Gastroesophageal sphincter (tissue), 4 donors: ENCODE measurements around the gene CBX1. TPM values are rescaled to one million over a fixed set of nuclear protein-coding genes. Genes with fewer than 3 reads are reported as not detected.
A peak's percentile ranks its signal among the peaks of the same experiment; 100 is the strongest.

Source experiments
- ATAC-seq: fragments of 150-250 bp; one replicate; pipeline ENCODE4 v1.9.1; 2016; ENCODE audit warnings: mild to moderate bottlenecking, moderate library complexity
- H3K27ac ChIP-seq, 4 donors: fragments of 200-600 bp; sonication (generic) in 3 of 4; 1 replicate in 3 of 4; 2 replicates in 1 of 4; pipeline ENCODE4 v1.5.1; 2016 to 2019
- H3K27me3 ChIP-seq: fragments of 200-600 bp; sonication (generic); one replicate; pipeline ENCODE4 v1.5.1; 2019
- H3K36me3 ChIP-seq, 2 donors: fragments of 200-600 bp; sonication (generic); one replicate each; pipeline ENCODE4 v1.5.1; 2019; ENCODE audit warnings: control low read depth in 1 of 2
- H3K4me1 ChIP-seq, 3 donors: fragments of 200-600 bp; sonication (generic); 1 replicate in 2 of 3; 2 replicates in 1 of 3; pipeline ENCODE4 v1.5.1; 2016 to 2019; ENCODE audit warnings: control low read depth in 2 of 3
- H3K4me3 ChIP-seq, 2 donors: fragments of 200-600 bp; sonication (generic); one replicate each; pipeline ENCODE4 v1.5.1; 2019; ENCODE audit warnings: mild to moderate bottlenecking in 1 of 2, moderate library complexity in 1 of 2
- H3K9me3 ChIP-seq, 3 donors: fragments of 200-600 bp; sonication (generic); one replicate each; pipeline ENCODE4 v1.5.1; 2017 to 2019; ENCODE audit warnings: control low read depth in 2 of 3
- CTCF ChIP-seq, 4 experiments: fragments of 200-600 bp in 2 of 4; fragments of 450-650 bp in 2 of 4; sonication (generic) in 1 of 4; IDR thresholded peaks; one replicate each; pipeline ENCODE4 v1.5.1; 2017 to 2019; ENCODE audit warnings: antibody characterized with exemption in 4 of 4, mild to moderate bottlenecking in 2 of 4, moderate library complexity in 2 of 4
- EP300 ChIP-seq: sonication (generic); formaldehyde crosslinking; IDR thresholded peaks from one replicate; pipeline ENCODE4 v1.6.1; 2017; ENCODE audit warnings: antibody characterized with exemption, mild to moderate bottlenecking
- POLR2A ChIP-seq, 2 donors: fragments of 450-650 bp; IDR thresholded peaks; one replicate each; pipeline ENCODE4 v1.6.1; 2017; ENCODE audit warnings: antibody characterized with exemption in 2 of 2, mild to moderate bottlenecking in 2 of 2, moderate library complexity in 1 of 2
- POLR2AphosphoS5 ChIP-seq: sonication (generic); formaldehyde crosslinking; IDR thresholded peaks from one replicate; pipeline ENCODE4 v1.6.1; 2017; ENCODE audit warnings: antibody characterized with exemption
- WGBS, 2 donors: methylation state at CpG; one replicate each; pipeline ENCODE4 v1.1.5; 2018; ENCODE audit warnings: low coverage in 1 of 2; 5-methylcytosine and 5-hydroxymethylcytosine counted together
- total RNA-seq, 4 donors: library from RNA; depleted of rRNA; stranded (reverse); fragments of >200 nt; gene quantifications; one replicate each; pipeline ENCODE4 v1.1.0, GENCODE V29; 2016

CBX1 gene
- total RNA-seq, 4 donors from 2014 or later = 46.0 to 59.3 (median 55.0) TPM

GRCh38 chr17:48052956-48053757 lies 48.1 kb downstream of the CBX1 start:
- no peaks in the 10 kb centered on the region for H3K27me3 ChIP-seq
- ATAC-seq = peak; percentile 25
- H3K9me3 ChIP-seq = no peaks in the 10 kb centered on the region
- peaks cover 0 to 46% of the 10 kb centered on the region in 2 donors for H3K36me3 ChIP-seq
- peak overlapping the region; percentile 81 to 99 (median 96) for H3K27ac ChIP-seq
- TF ChIP-seq EP300 (no peak), POLR2A (IDR thresholded peaks at IDR 0.05) (no peak), POLR2AphosphoS5 (peak; percentile 70), CTCF (IDR thresholded peaks at IDR 0.05) (peak in 1 of 4 experiments; percentile 23)
- WGBS, 2 donors = 14 to 20% methylated on average over 1 to 3 of the region's 5 CpGs
- peaks cover 16 to 79% (median 57%) of the 10 kb centered on the region in 3 donors for H3K4me1 ChIP-seq
- peak overlapping the region; percentile 8 to 77 for H3K4me3 ChIP-seq

GRCh38 chr17:48051706-48052486 lies 49.4 kb downstream of the CBX1 start:
- no peak for ATAC-seq
- Histone ChIP-seq H3K4me1 (peaks cover 16 to 82% (median 57%) of the 10 kb centered on the region in 3 donors), H3K36me3 (peaks cover 0 to 33% of the 10 kb centered on the region in 2 donors), H3K27ac (peak overlapping the region; percentile 81 to 99 (median 96)), H3K9me3 (no peaks in the 10 kb centered on the region), H3K4me3 (peak overlapping the region in 1 of 2 donors; percentile 77), H3K27me3 (no peaks in the 10 kb centered on the region)
- peak; percentile 54 for TF ChIP-seq POLR2AphosphoS5
- TF ChIP-seq POLR2A (IDR thresholded peaks at IDR 0.05) = no peak
- peak in 2 of 4 experiments; percentile 22 to 36 for TF ChIP-seq CTCF (IDR thresholded peaks at IDR 0.05)
- TF ChIP-seq EP300 = no peak
- WGBS, 2 donors = 0 to 17% methylated on average over 2 to 5 of the region's 5 CpGs

- Histone ChIP-seq H3K27me3 (no peaks in the 10 kb centered on the region), H3K27ac (peak overlapping the region; percentile 81 to 99 (median 96)), H3K4me3 (peak overlapping the region in 1 of 2 donors; percentile 77), H3K4me1 (peaks cover 16 to 82% (median 57%) of the 10 kb centered on the region in 3 donors), H3K36me3 (peaks cover 0 to 27% of the 10 kb centered on the region in 2 donors), H3K9me3 (no peaks in the 10 kb centered on the region)
- TF ChIP-seq POLR2A (IDR thresholded peaks at IDR 0.05) (no peak), POLR2AphosphoS5 (no peak), CTCF (IDR thresholded peaks at IDR 0.05) (no peak), EP300 (no peak)
- no peak for ATAC-seq
- 79 to 92% methylated on average over 4 to 5 of the region's 10 CpGs for WGBS, 2 donors
Measured at GRCh38 chr17:48051283-48051682, 50.0 kb downstream of the CBX1 start.

- TF ChIP-seq CTCF (IDR thresholded peaks at IDR 0.05) = peak in 1 of 4 experiments; percentile 3
- TF ChIP-seq POLR2AphosphoS5 = peak; percentile 92
- no peak for TF ChIP-seq EP300
- peak; percentile 48 to 74 for TF ChIP-seq POLR2A (IDR thresholded peaks at IDR 0.05)
- WGBS, 2 donors = 0 to 2% methylated on average over 5 to 26 of the region's 53 CpGs
- peak overlapping the region; percentile 86 to 99 (median 96) for H3K27ac ChIP-seq
- peaks cover 0 to 11% of the 10 kb centered on the region in 2 donors for H3K36me3 ChIP-seq
- peaks cover 16 to 71% (median 34%) of the 10 kb centered on the region in 3 donors for H3K4me1 ChIP-seq
- peak; percentile 82 for ATAC-seq
- H3K9me3 ChIP-seq = no peaks in the 10 kb centered on the region
- H3K27me3 ChIP-seq = no peaks in the 10 kb centered on the region
- peak overlapping the region; percentile 72 to 77 for H3K4me3 ChIP-seq
Measured at GRCh38 chr17:48048384-48049126, 52.7 kb downstream of the CBX1 start.
